Neural progenitor cell (in vitro differentiated cells): ENCODE measurements around the gene FAM107A. TPM values are rescaled to one million over a fixed set of nuclear protein-coding genes. Genes with fewer than 3 reads are reported as not detected.
A peak's percentile ranks its signal among the peaks of the same experiment; 100 is the strongest.

Experiments used
- DNase-seq: peaks from one replicate; pipeline ENCODE4 v3.0.0-alpha.2; 2016; ENCODE audit warnings: low spot score
- H2AFZ ChIP-seq: fragments of 200-600 bp; sonication (generic); replicated peaks from 2 replicates; pipeline ENCODE4 v1.6.1; 2016; ENCODE audit warnings: antibody characterized with exemption
- H3F3A ChIP-seq: fragments of 200-600 bp; sonication (generic); 2 replicates; pipeline ENCODE4 v1.6.1; 2016; ENCODE audit warnings: antibody characterized with exemption, low read depth
- H3K27ac ChIP-seq: fragments of 200-600 bp; sonication (generic); 2 replicates; pipeline ENCODE4 v1.5.1; 2016; ENCODE audit warnings: mild to moderate bottlenecking
- H3K27me3 ChIP-seq: fragments of 200-600 bp; sonication (generic); 2 replicates; pipeline ENCODE4 v1.6.1; 2016; ENCODE audit warnings: mild to moderate bottlenecking, moderate library complexity
- H3K36me3 ChIP-seq: fragments of 200-600 bp; sonication (generic); 2 replicates; pipeline ENCODE4 v1.5.1; 2016
- H3K4me1 ChIP-seq: fragments of 200-600 bp; sonication (generic); 2 replicates; pipeline ENCODE4 v1.6.1; 2016; ENCODE audit warnings: mixed run types
- H3K4me2 ChIP-seq: fragments of 200-600 bp; sonication (generic); 2 replicates; pipeline ENCODE4 v1.6.1; 2016
- H3K4me3 ChIP-seq: fragments of 200-600 bp; sonication (generic); 2 replicates; pipeline ENCODE4 v1.5.1; 2016
- H3K79me2 ChIP-seq: fragments of 200-600 bp; sonication (generic); 2 replicates; pipeline ENCODE4 v1.6.1; 2016; ENCODE audit warnings: low read depth
- H3K9ac ChIP-seq: fragments of 200-600 bp; sonication (generic); 2 replicates; pipeline ENCODE4 v1.6.1; 2016
- H3K9me3 ChIP-seq: fragments of 200-600 bp; sonication (generic); 2 replicates; pipeline ENCODE4 v1.5.1; 2016; ENCODE audit warnings: low read depth
- H4K20me1 ChIP-seq: fragments of 200-600 bp; sonication (generic); 2 replicates; pipeline ENCODE4 v1.6.1; 2016; ENCODE audit warnings: low read depth
- H3K27ac Mint-ChIP-seq: 3 replicates; pipeline ENCODE4 v1.8.0; 2021; ENCODE audit warnings: mixed read lengths
- H3K27me3 Mint-ChIP-seq: 2 replicates; pipeline ENCODE4 v1.8.0; 2022; ENCODE audit warnings: low read depth, mild to moderate bottlenecking, inconsistent platforms, moderate library complexity, mixed read lengths; ENCODE audit not compliant: insufficient read depth
- H3K36me3 Mint-ChIP-seq: 3 replicates; pipeline ENCODE4 v1.8.0; 2021; ENCODE audit warnings: mixed read lengths
- H3K4me1 Mint-ChIP-seq: 3 replicates; pipeline ENCODE4 v1.8.0; 2021; ENCODE audit warnings: mixed read lengths
- H3K4me3 Mint-ChIP-seq: 3 replicates; pipeline ENCODE4 v1.8.0; 2021; ENCODE audit warnings: mild to moderate bottlenecking, moderate library complexity, mixed read lengths
- H3K9me3 Mint-ChIP-seq: 3 replicates; pipeline ENCODE4 v1.8.0; 2020; ENCODE audit warnings: mixed read lengths
- CTCF ChIP-seq: fragments of 200-600 bp; sonication (generic); IDR thresholded peaks from 2 replicates; pipeline ENCODE4 v1.5.1; 2017; ENCODE audit warnings: antibody characterized with exemption, mild to moderate bottlenecking
- EZH2 ChIP-seq: fragments of 200-600 bp; sonication (generic); IDR thresholded peaks from 2 replicates; pipeline ENCODE4 v1.6.1; 2017; ENCODE audit warnings: antibody characterized with exemption, mild to moderate bottlenecking, moderate library complexity
- EZH2phosphoT487 ChIP-seq: fragments of 200-600 bp; sonication (generic); IDR thresholded peaks from 2 replicates; pipeline ENCODE4 v1.6.1; 2017; ENCODE audit warnings: antibody characterized with exemption
- total RNA-seq: library from RNA; depleted of rRNA; stranded (reverse); fragments of >200 nt; gene quantifications from 2 replicates; pipeline ENCODE4 v1.2.3, GENCODE V29; 2015; ENCODE audit warnings: low replicate concordance

The FAM107A gene
- total RNA-seq, 1 donor from 2014 or later: 0.11 TPM

- Histone ChIP-seq H2AFZ (no peak overlapping the region), H3K36me3 (no peaks in the 10 kb centered on the region), H3K4me1 (peaks cover 33% of the 10 kb centered on the region), H4K20me1 (no peaks in the 10 kb centered on the region), H3K9ac (no peak overlapping the region), H3K27me3 (no peaks in the 10 kb centered on the region), H3K27ac (no peak overlapping the region), H3K4me3 (no peak overlapping the region), H3F3A (peaks cover 14% of the 10 kb centered on the region), H3K79me2 (no peaks in the 10 kb centered on the region), H3K4me2 (no peak overlapping the region), H3K9me3 (no peaks in the 10 kb centered on the region)
- peaks cover 66% of the 10 kb centered on the region for H3K4me1 Mint-ChIP-seq
- H3K36me3 Mint-ChIP-seq: no peaks in the 10 kb centered on the region
- TF ChIP-seq EZH2phosphoT487 (no peak), CTCF (no peak), EZH2 (no peak)
- DNase-seq: no peak
- peaks cover 10% of the 10 kb centered on the region for H3K27me3 Mint-ChIP-seq
- H3K9me3 Mint-ChIP-seq: no peaks in the 10 kb centered on the region
- H3K27ac Mint-ChIP-seq: no peak overlapping the region
- H3K4me3 Mint-ChIP-seq: no peak overlapping the region
These were observed 44.1 kb upstream of the FAM107A start for GRCh38 chr3:58621086-58621830.

DNA sequence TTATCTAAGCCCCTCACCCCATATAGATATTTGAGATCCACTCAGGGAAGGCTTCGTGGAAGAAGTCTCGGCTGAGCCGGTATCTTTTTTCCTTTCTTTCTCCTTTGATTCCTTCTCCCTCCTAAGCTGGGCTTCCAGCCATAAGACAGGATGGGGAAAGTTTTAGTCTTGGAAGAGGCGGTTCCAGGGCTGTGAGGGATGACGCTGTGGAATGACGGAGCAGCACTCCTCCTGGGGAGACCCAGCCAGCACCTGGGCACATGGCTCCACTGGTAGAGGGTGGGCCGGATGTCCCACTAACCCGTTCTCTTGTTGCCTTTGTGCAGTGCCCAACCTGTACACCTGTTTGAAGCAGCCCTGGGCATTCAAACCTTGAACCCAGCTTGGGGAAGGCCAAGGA is 43.2 kb upstream of the FAM107A start:
- H3K9ac ChIP-seq: no peak overlapping the region
- H3K79me2 ChIP-seq: no peaks in the 10 kb centered on the region
- H3K27me3 Mint-ChIP-seq: peaks cover 10% of the 10 kb centered on the region
- H3F3A ChIP-seq: peaks cover 14% of the 10 kb centered on the region
- no peaks in the 10 kb centered on the region for H3K9me3 ChIP-seq
- H3K4me2 ChIP-seq: no peak overlapping the region
- no peaks in the 10 kb centered on the region for H3K27me3 ChIP-seq
- TF ChIP-seq CTCF: no peak
- no peak overlapping the region for H3K4me3 ChIP-seq
- H3K4me1 ChIP-seq: peaks cover 24% of the 10 kb centered on the region
- DNase-seq: no peak
- peaks cover 57% of the 10 kb centered on the region for H3K4me1 Mint-ChIP-seq
- H2AFZ ChIP-seq: no peak overlapping the region
- no peaks in the 10 kb centered on the region for H4K20me1 ChIP-seq
- H3K36me3 Mint-ChIP-seq: no peaks in the 10 kb centered on the region
- no peak overlapping the region for H3K27ac ChIP-seq
- no peak overlapping the region for H3K4me3 Mint-ChIP-seq
- H3K9me3 Mint-ChIP-seq: no peaks in the 10 kb centered on the region
- no peak overlapping the region for H3K27ac Mint-ChIP-seq
- no peaks in the 10 kb centered on the region for H3K36me3 ChIP-seq

- no peaks in the 10 kb centered on the region for H3K79me2 ChIP-seq
- peak overlapping the region; percentile 20 for H3K4me2 ChIP-seq
- no peak overlapping the region for H3K4me3 ChIP-seq
- H3K9ac ChIP-seq: no peak overlapping the region
- peaks cover 13% of the 10 kb centered on the region for H3K27me3 Mint-ChIP-seq
- peak; percentile 26 for DNase-seq
- peaks cover 14% of the 10 kb centered on the region for H3F3A ChIP-seq
- no peaks in the 10 kb centered on the region for H3K36me3 Mint-ChIP-seq
- peak overlapping the region; percentile 60 for H3K27ac Mint-ChIP-seq
- no peak for TF ChIP-seq EZH2
- TF ChIP-seq CTCF: no peak
- no peak for TF ChIP-seq EZH2phosphoT487
- no peaks in the 10 kb centered on the region for H3K27me3 ChIP-seq
- no peaks in the 10 kb centered on the region for H3K36me3 ChIP-seq
- H2AFZ ChIP-seq: peak overlapping the region; percentile 74
- H3K9me3 ChIP-seq: no peaks in the 10 kb centered on the region
- H3K27ac ChIP-seq: no peak overlapping the region
- H4K20me1 ChIP-seq: no peaks in the 10 kb centered on the region
- peaks cover 42% of the 10 kb centered on the region for H3K4me1 Mint-ChIP-seq
- H3K9me3 Mint-ChIP-seq: no peaks in the 10 kb centered on the region
- no peak overlapping the region for H3K4me3 Mint-ChIP-seq
- peaks cover 14% of the 10 kb centered on the region for H3K4me1 ChIP-seq
These were observed 40.2 kb upstream of the FAM107A start for GRCh38 chr3:58617338-58617761.
